ENCODE measurements around the gene KCNH3.

- TF ChIP-seq CTCF (IDR thresholded peaks at IDR 0.05), result no peak
- peak; percentile 50 to 90 (median 87) for TF ChIP-seq POLR2AphosphoS5 (IDR thresholded peaks at IDR 0.05)
- peak in 1 of 4 donors; percentile 44 for TF ChIP-seq POLR2A (IDR thresholded peaks at IDR 0.05)
- no peak for TF ChIP-seq EP300 (IDR thresholded peaks at IDR 0.05)
Observed at GRCh38 chr12:49567611-49568441, 29.0 kb downstream of the KCNH3 start, which contains the start of gene MCRS1.

All from stomach (tissue), 4 donors.